Measurements from ENCODE around the gene PRELID3B.

Gene PRELID3B

GRCh38 chr20:59007665-59008511 lies 34.7 kb downstream of the PRELID3B start:
- DNase-seq: peak; percentile 51

GRCh38 chr20:59006864-59007664 lies 35.5 kb downstream of the PRELID3B start, which contains the start of gene CTSZ:
TSS of gene CTSZ (minus strand) at chr20:59007254. CDS start at chr20:59007128, 126 bp downstream.
- DNase-seq: peak; percentile 70

DNA sequence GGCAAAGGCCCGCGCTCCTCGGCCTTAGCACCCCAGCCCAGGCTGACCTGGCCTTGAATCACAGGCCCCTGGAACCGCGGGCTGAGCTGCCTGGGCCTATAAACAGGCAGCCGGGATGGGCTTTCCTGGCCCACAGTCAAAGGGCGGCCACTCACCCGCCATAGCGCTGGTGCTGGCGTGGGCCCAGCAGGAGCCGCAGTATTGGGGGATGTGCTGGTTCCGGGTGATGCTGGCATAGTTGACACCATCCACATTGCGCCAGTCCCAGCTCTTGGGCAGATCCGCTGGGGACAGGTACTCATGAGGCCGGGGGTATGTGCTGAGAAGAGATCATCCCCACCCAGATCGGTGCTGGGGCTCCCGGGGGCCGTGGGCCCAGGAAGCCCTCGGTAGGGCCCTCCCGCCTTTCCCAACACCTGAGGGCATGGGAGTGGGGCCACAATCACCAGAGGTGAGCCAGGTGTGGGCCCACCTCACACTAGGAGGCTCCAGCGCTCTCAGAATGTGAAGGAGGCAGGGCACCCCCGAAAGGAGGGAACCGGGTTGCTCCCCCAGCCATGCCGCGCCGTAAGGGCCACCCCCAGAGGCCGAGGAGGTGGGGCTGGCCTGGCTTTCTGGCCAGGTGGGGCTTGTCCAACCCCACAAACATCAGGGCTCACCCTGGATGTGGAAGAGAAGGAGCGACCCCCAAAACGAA lies 36.3 kb downstream of the PRELID3B start:
- DNase-seq: no peak

DNA sequence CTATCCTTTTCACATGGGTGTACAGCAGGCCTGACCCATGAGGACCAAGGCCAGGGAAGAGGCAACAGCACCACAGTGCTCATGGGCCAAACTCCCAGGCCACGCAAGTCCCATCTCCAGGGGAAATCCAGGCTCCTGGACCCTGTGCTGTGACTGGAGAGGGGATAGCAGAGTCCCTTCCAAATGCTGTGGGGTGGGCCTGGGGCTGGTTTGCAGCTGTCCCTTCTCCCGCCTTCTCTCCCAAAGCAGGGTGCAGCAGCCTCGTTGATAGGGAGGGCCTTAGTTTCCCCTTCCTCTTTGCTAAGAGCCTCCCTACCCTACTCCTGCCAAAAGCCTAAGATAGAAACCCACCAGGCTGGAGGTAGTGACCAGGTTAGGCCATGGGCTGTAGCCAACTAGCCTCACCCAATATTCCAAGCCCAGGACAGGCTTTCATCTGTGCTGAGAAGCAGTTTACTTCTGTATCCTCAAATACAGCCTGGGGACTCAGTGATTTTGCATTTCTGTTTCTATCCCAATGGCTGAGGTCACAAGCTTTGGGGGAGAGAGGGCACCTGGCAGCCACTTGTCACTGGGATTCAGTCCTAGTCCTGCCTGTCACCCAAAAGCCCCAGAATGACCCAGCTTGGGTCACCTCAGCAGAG lies 36.9 kb downstream of the PRELID3B start:
- no peak for DNase-seq

GRCh38 chr20:59004763-59005522 lies 37.6 kb downstream of the PRELID3B start:
- no peak for DNase-seq

DNA sequence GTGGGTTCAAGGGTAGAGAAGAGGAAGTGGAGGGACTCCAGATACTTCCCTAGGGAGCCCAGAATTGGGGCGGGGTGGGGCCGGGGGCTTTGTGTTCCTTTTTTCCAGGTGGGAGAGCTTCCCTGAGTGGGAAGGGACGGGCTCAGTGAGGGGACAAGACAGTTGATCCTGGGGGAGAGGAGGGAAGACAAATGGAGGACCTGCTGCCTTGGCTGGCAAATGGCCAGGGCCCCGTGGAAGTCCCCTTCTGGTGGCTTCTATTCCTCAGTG lies 38.2 kb downstream of the PRELID3B start:
- DNase-seq: no peak

GRCh38 chr20:59003836-59004492 lies 38.6 kb downstream of the PRELID3B start:
- no peak for DNase-seq

- no peak for DNase-seq
These were observed 39.6 kb downstream of the PRELID3B start for GRCh38 chr20:59002874-59003399.

DNA sequence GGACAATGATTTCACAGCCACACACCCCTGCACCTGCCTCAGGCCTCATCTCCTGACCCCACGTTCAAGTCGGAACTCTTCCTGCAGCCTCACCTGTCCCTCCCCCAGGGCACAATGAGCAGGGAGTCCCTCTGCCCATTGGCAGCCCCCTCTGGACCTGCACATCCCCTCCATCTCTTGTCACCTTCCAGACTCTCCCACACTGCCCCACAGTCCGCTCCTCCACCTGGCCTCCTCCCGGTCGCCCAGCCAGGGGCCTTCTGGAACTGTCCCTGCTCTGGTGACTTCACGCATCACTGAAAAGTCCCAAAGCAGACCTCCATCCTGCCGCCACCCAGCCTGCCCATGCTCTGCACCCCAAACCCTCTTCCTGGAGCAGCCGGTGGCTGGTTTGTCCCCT lies 40.2 kb downstream of the PRELID3B start:
- DNase-seq: no peak

- DNase-seq: peak; percentile 48
These were observed 41.0 kb downstream of the PRELID3B start for GRCh38 chr20:59001449-59002171.

- no peak for DNase-seq
These were observed 41.5 kb downstream of the PRELID3B start for GRCh38 chr20:59001068-59001448.

- DNase-seq: no peak
These were observed 42.3 kb downstream of the PRELID3B start for GRCh38 chr20:59000326-59000725.

DNA sequence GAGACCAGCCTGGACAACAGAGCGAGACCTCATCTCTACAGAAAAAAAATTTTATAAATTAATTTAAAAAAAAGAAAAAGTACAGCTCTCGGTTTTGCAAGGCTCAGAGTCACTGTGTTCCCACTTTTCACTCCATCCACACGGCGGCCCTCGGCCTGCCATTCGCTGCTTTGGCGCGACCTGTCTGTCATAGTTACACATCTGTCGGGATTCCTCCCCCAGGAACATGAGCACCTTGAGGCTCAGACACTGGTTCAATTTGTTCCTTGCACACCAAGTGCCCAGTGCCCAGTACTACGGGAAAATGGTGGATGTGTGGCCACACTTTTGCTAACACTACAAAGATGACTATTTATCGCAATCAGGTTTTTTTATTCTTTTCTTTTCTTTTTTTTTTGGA lies 43.9 kb downstream of the PRELID3B start:
- no peak for DNase-seq

- no peak for DNase-seq
These were observed 45.3 kb downstream of the PRELID3B start for GRCh38 chr20:58997141-58997770.

- no peak for DNase-seq
These were observed 46.4 kb downstream of the PRELID3B start for GRCh38 chr20:58996226-58996611.

DNA sequence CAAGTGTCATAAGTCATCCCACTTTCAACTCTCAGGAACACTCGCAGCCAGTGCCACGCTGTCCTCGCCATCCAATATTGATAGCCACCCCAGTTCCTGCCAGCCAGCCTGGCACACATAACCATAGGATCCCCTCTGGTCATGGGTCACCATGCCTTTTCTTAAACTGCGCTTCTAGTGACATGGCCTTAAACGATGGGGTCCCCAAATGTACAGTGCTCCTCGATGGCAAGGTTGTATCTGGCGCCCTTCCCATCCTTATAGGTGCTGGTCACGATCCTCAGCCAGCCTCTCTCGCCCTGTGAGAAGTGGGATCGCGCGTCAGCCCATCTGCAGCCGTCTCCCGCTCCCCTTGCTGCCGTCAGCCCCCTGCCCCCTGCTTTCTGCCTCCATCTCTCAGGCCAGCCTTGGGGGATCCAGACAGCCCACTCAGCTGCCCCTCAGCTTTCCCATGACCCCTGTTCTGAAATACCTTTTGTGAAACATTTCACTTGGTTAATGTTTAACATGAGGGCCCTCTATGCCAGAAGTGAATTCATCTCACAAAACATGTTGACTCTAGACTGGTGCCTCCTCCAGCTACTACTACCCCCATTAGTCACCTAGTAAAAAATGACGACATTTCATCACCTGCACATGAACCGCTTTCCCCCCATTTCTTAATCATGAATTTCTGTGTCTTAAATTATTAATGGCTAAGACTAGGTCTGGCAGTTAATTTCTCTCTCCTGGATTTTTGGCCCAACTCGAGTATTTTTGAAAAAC lies 46.9 kb downstream of the PRELID3B start:
- no peak for DNase-seq

DNA sequence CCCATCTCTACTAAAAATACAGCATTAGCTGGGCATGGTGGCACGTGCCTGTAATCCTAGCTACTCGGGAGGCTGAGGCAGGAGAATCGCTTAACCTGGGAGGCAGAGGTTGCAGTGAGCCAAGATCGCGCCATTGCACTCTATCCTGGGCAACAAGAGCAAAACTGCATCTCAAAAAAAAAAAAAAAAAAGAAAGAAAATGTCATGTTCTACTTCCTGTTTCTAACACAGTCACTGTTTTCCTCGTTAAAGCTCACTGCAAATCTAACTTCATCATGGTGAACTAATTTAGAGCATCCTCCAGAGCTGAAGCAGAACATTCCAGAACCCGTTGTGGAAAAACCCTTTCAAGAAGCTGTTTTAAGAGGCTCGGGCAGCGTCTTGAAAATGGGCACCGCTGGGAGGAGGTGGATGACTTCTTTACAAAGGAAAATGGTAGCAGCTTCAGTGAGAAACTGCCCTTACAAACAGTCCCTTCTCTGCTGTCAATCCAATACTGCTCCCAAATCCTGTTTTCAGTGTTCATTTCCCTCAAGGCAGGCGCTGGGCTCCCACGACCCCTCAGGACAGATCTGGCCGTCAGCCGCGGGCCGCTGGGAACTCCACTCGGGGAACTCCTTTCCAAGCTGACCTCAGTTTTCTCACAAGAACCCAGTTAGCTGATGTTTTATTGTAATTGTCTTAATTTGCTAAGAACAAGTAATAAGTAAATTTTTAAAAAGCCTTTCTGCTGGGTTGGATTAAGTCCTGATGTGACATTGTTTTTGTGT lies 48.0 kb downstream of the PRELID3B start:
- DNase-seq: no peak

- DNase-seq: peak; percentile 49
These were observed 49.0 kb downstream of the PRELID3B start for GRCh38 chr20:58993332-58994248.
